Measurements from ENCODE around the gene ZBTB20.

The ZBTB20 gene

GRCh38 chr3:115092220-115092791, 54.8 kb downstream of the ZBTB20 start:
- H3K4me1 ChIP-seq (ENCODE audit: control extremely low read depth in 1 of 4, control insufficient read depth in 4 of 4, insufficient read depth in 4 of 4, low read length in 3 of 4): peaks cover 0 to 26% (median 5%) of the 10 kb centered on the region in 4 experiments
- no peaks in the 10 kb centered on the region for H3K27me3 ChIP-seq (replicated peaks in 2 of 5; ENCODE audit: control insufficient read depth in 4 of 5, insufficient read depth in 5 of 5, low read length in 4 of 5)
- H3K4me3 ChIP-seq (ENCODE audit: control insufficient read depth in 1 of 7, extremely low read depth in 1 of 7, insufficient read depth in 4 of 7, low read depth in 2 of 7, low read length in 6 of 7): no peak overlapping the region
- ChIA-PET CTCF (interaction anchor here (0.8 to 9.3 kb wide), 34 partner anchors 8 to 709 kb away, joined by 3 to 121 read pairs (median 5); no protein-coding TSS in a partner anchor), POLR2A (interaction anchor here (0.7 kb wide), 1 partner anchor 1356 kb away, joined by 3 read pairs; no protein-coding TSS in a partner anchor)
- peaks cover 0 to 4% (median 0%) of the 10 kb centered on the region in 4 experiments for H3K36me3 ChIP-seq (ENCODE audit: control insufficient read depth in 4 of 4, insufficient read depth in 4 of 4, low read length in 3 of 4)
- H3K27ac ChIP-seq (ENCODE audit: insufficient read depth in 1 of 2, low read depth in 1 of 2, low read length in 2 of 2, poor library complexity in 1 of 2, severe bottlenecking in 2 of 2): no peak overlapping the region
- 3% methylated on average over 3 of the region's 4 CpGs for WGBS (ENCODE audit: insufficient coverage)
- H3K9me3 ChIP-seq (ENCODE audit: control extremely low read depth in 1 of 5, control insufficient read depth in 4 of 5, insufficient read depth in 2 of 5, low read depth in 1 of 5, low read length in 4 of 5): no peaks in the 10 kb centered on the region
- DNase-seq: peak; percentile 84 to 86 (median 85)

GRCh38 chr3:115090712-115091111, 56.4 kb downstream of the ZBTB20 start:
- POLR2A ChIA-PET: interaction anchor here (1.1 kb wide), 1 partner anchor 56 kb away, joined by 4 read pairs; no protein-coding TSS in a partner anchor
- CTCF ChIA-PET: interaction anchor here (0.9 to 9.3 kb wide), 11 partner anchors 10 to 603 kb away, joined by 3 to 121 read pairs (median 7); no protein-coding TSS in a partner anchor
- no peak overlapping the region for H3K27ac ChIP-seq (ENCODE audit: insufficient read depth in 1 of 2, low read depth in 1 of 2, low read length in 2 of 2, poor library complexity in 1 of 2, severe bottlenecking in 2 of 2)
- H3K4me3 ChIP-seq (ENCODE audit: control insufficient read depth in 1 of 7, extremely low read depth in 1 of 7, insufficient read depth in 4 of 7, low read depth in 2 of 7, low read length in 6 of 7): no peak overlapping the region
- H3K4me1 ChIP-seq (ENCODE audit: control extremely low read depth in 1 of 4, control insufficient read depth in 4 of 4, insufficient read depth in 4 of 4, low read length in 3 of 4): peaks cover 0 to 34% (median 5%) of the 10 kb centered on the region in 4 experiments
- WGBS (ENCODE audit: insufficient coverage): 89% methylated on average over 1 of the region's 1 CpG
- no peak for DNase-seq
- no peaks in the 10 kb centered on the region for H3K9me3 ChIP-seq (ENCODE audit: control extremely low read depth in 1 of 5, control insufficient read depth in 4 of 5, insufficient read depth in 2 of 5, low read depth in 1 of 5, low read length in 4 of 5)
- no peaks in the 10 kb centered on the region for H3K36me3 ChIP-seq (ENCODE audit: control insufficient read depth in 4 of 4, insufficient read depth in 4 of 4, low read length in 3 of 4)
- no peaks in the 10 kb centered on the region for H3K27me3 ChIP-seq (replicated peaks in 2 of 5; ENCODE audit: control insufficient read depth in 4 of 5, insufficient read depth in 5 of 5, low read length in 4 of 5)

- ChIA-PET POLR2A (no interaction called here), CTCF (interaction anchor here (1.0 to 9.3 kb wide), 5 partner anchors 10 to 262 kb away, joined by 3 to 121 read pairs (median 6); no protein-coding TSS in a partner anchor)
- Histone ChIP-seq H3K9me3 (ENCODE audit: control extremely low read depth in 1 of 5, control insufficient read depth in 4 of 5, insufficient read depth in 2 of 5, low read depth in 1 of 5, low read length in 4 of 5) (no peaks in the 10 kb centered on the region), H3K36me3 (ENCODE audit: control insufficient read depth in 4 of 4, insufficient read depth in 4 of 4, low read length in 3 of 4) (no peaks in the 10 kb centered on the region), H3K27ac (ENCODE audit: insufficient read depth in 1 of 2, low read depth in 1 of 2, low read length in 2 of 2, poor library complexity in 1 of 2, severe bottlenecking in 2 of 2) (no peak overlapping the region), H3K27me3 (replicated peaks in 2 of 5; ENCODE audit: control insufficient read depth in 4 of 5, insufficient read depth in 5 of 5, low read length in 4 of 5) (no peaks in the 10 kb centered on the region), H3K4me1 (ENCODE audit: control extremely low read depth in 1 of 4, control insufficient read depth in 4 of 4, insufficient read depth in 4 of 4, low read length in 3 of 4) (peaks cover 0 to 34% (median 5%) of the 10 kb centered on the region in 4 experiments), H3K4me3 (ENCODE audit: control insufficient read depth in 1 of 7, extremely low read depth in 1 of 7, insufficient read depth in 4 of 7, low read depth in 2 of 7, low read length in 6 of 7) (no peak overlapping the region)
- WGBS (ENCODE audit: insufficient coverage): no CpG with 5 or more reads among the region's 2 CpGs
- no peak for DNase-seq
Observed at GRCh38 chr3:115089481-115089880, 57.6 kb downstream of the ZBTB20 start.

DNA sequence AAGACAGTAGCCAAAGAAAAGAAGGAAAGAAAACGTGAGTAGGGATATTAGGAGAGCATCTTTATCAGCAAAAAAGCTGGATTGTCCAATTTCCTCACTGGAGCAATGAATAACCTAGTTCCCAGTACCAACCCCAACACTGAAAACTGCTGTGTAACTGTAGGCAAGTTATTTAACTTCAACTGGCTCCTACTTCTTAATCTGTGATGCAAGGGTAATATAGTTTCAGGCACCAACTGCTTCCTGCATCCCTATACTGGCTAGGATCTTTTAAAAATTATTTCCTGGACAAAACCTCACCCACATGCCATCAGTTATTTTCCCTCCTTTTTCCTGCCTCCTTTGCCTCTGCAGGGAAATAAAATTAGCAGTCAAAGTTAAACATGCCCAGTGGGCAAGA, 59.6 kb downstream of the ZBTB20 start:
- H3K36me3 ChIP-seq (ENCODE audit: control insufficient read depth in 4 of 4, insufficient read depth in 4 of 4, low read length in 3 of 4): no peaks in the 10 kb centered on the region
- DNase-seq: peak in 1 of 3 donors; percentile 27
- WGBS (ENCODE audit: insufficient coverage): no CpG with 5 or more reads among the region's 1 CpG
- H3K4me3 ChIP-seq (ENCODE audit: control insufficient read depth in 1 of 7, extremely low read depth in 1 of 7, insufficient read depth in 4 of 7, low read depth in 2 of 7, low read length in 6 of 7): no peak overlapping the region
- ChIA-PET POLR2A (no interaction called here), CTCF (no interaction called here)
- no peak overlapping the region for H3K27ac ChIP-seq (ENCODE audit: insufficient read depth in 1 of 2, low read depth in 1 of 2, low read length in 2 of 2, poor library complexity in 1 of 2, severe bottlenecking in 2 of 2)
- no peaks in the 10 kb centered on the region for H3K27me3 ChIP-seq (replicated peaks in 2 of 5; ENCODE audit: control insufficient read depth in 4 of 5, insufficient read depth in 5 of 5, low read length in 4 of 5)
- peaks cover 0 to 29% (median 5%) of the 10 kb centered on the region in 4 experiments for H3K4me1 ChIP-seq (ENCODE audit: control extremely low read depth in 1 of 4, control insufficient read depth in 4 of 4, insufficient read depth in 4 of 4, low read length in 3 of 4)
- H3K9me3 ChIP-seq (ENCODE audit: control extremely low read depth in 1 of 5, control insufficient read depth in 4 of 5, insufficient read depth in 2 of 5, low read depth in 1 of 5, low read length in 4 of 5): no peaks in the 10 kb centered on the region

GRCh38 chr3:115086344-115086743, 60.7 kb downstream of the ZBTB20 start:
- no peaks in the 10 kb centered on the region for H3K9me3 ChIP-seq (ENCODE audit: control extremely low read depth in 1 of 5, control insufficient read depth in 4 of 5, insufficient read depth in 2 of 5, low read depth in 1 of 5, low read length in 4 of 5)
- H3K27ac ChIP-seq (ENCODE audit: insufficient read depth in 1 of 2, low read depth in 1 of 2, low read length in 2 of 2, poor library complexity in 1 of 2, severe bottlenecking in 2 of 2): no peak overlapping the region
- ChIA-PET POLR2A (interaction anchor here (1.1 kb wide), 1 partner anchor 61 kb away, joined by 3 read pairs; no protein-coding TSS in a partner anchor), CTCF (interaction anchor here (1.1 to 2.7 kb wide), 7 partner anchors 12 to 262 kb away, joined by 3 to 13 read pairs (median 4); no protein-coding TSS in a partner anchor)
- no peaks in the 10 kb centered on the region for H3K36me3 ChIP-seq (ENCODE audit: control insufficient read depth in 4 of 4, insufficient read depth in 4 of 4, low read length in 3 of 4)
- peak in 1 of 3 donors; percentile 42 for DNase-seq
- peaks cover 0 to 20% (median 2%) of the 10 kb centered on the region in 4 experiments for H3K4me1 ChIP-seq (ENCODE audit: control extremely low read depth in 1 of 4, control insufficient read depth in 4 of 4, insufficient read depth in 4 of 4, low read length in 3 of 4)
- H3K4me3 ChIP-seq (ENCODE audit: control insufficient read depth in 1 of 7, extremely low read depth in 1 of 7, insufficient read depth in 4 of 7, low read depth in 2 of 7, low read length in 6 of 7): no peak overlapping the region
- H3K27me3 ChIP-seq (replicated peaks in 2 of 5; ENCODE audit: control insufficient read depth in 4 of 5, insufficient read depth in 5 of 5, low read length in 4 of 5): no peaks in the 10 kb centered on the region
- 0% methylated on average over 1 of the region's 2 CpGs for WGBS (ENCODE audit: insufficient coverage)

DNA sequence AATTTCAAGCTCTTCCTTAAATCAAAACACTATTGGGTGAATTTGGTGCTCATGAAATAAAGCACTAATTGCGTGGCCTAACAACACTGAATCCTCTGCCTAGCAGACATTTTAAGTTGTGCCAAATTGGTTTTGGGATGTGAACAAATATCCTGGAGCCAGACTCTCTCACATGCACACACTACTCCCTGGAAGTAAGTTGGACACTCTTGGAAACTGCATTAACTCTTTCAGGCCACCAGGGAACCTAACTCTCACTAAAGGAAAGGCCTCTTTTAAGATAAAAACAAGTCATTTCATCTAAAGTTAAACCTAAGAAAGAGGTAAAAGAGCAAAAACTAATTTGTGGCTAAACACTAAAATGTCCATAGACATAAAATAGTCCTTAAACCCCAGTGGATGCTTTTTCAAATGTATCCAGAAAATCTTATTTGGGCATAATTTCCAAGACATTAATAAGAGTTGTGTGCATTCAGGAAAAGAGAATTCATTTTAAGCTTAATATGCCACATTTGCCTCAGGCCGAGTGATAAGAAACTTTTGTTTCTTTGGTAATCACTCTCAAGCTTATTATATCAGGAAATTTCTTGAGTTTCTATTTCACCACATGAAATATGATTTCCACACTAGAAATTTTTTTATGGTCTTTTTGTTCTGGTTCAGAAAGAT, 61.8 kb downstream of the ZBTB20 start:
- Histone ChIP-seq H3K27ac (ENCODE audit: insufficient read depth in 1 of 2, low read depth in 1 of 2, low read length in 2 of 2, poor library complexity in 1 of 2, severe bottlenecking in 2 of 2) (no peak overlapping the region), H3K4me3 (ENCODE audit: control insufficient read depth in 1 of 7, extremely low read depth in 1 of 7, insufficient read depth in 4 of 7, low read depth in 2 of 7, low read length in 6 of 7) (no peak overlapping the region), H3K9me3 (ENCODE audit: control extremely low read depth in 1 of 5, control insufficient read depth in 4 of 5, insufficient read depth in 2 of 5, low read depth in 1 of 5, low read length in 4 of 5) (no peaks in the 10 kb centered on the region), H3K36me3 (ENCODE audit: control insufficient read depth in 4 of 4, insufficient read depth in 4 of 4, low read length in 3 of 4) (no peaks in the 10 kb centered on the region), H3K4me1 (ENCODE audit: control extremely low read depth in 1 of 4, control insufficient read depth in 4 of 4, insufficient read depth in 4 of 4, low read length in 3 of 4) (peaks cover 0 to 16% (median 2%) of the 10 kb centered on the region in 4 experiments), H3K27me3 (replicated peaks in 2 of 5; ENCODE audit: control insufficient read depth in 4 of 5, insufficient read depth in 5 of 5, low read length in 4 of 5) (no peaks in the 10 kb centered on the region)
- ChIA-PET POLR2A (interaction anchor here (1.1 kb wide), 1 partner anchor 62 kb away, joined by 3 read pairs; no protein-coding TSS in a partner anchor), CTCF (interaction anchor here (0.9 to 2.7 kb wide), 9 partner anchors 10 to 261 kb away, joined by 3 to 13 read pairs (median 5); no protein-coding TSS in a partner anchor)
- 100% methylated on average over 1 of the region's 2 CpGs for WGBS (ENCODE audit: insufficient coverage)
- peak in 1 of 3 donors; percentile 52 for DNase-seq

Measured in common myeloid progenitor, CD34-positive (primary cell).